Activated naive CD4-positive, alpha-beta T cell treated with anti-CD3 and anti-CD28 coated beads for 36 hours (primary cell): Measurements from ENCODE around the gene FHL5. TPM values are rescaled to one million over a fixed set of nuclear protein-coding genes. Genes with fewer than 3 reads are reported as not detected.
"Not testable (repeated sequence)": the region's sequence is repeated elsewhere in the genome, so short reads cannot be mapped to it uniquely, and the experiment has no call there.

Experiments used
- CTCF ChIA-PET: fragments of 350-600 bp; sonication (Branson Sonifier 250); formaldehyde crosslinking; loops from one replicate; lab custom pipeline; 2021; ENCODE audit warnings: antibody characterized with exemption; lab: Charles Lee
- DNase-seq: peaks from one replicate; pipeline ENCODE4 v3.0.0-alpha.2; 2020
- H3K27ac Mint-ChIP-seq: one replicate; pipeline ENCODE4 v1.8.0; 2021; ENCODE audit warnings: mild to moderate bottlenecking, mixed read lengths
- H3K27me3 Mint-ChIP-seq: one replicate; pipeline ENCODE4 v1.8.0; 2021; ENCODE audit warnings: low read depth, mixed read lengths
- H3K36me3 Mint-ChIP-seq: one replicate; pipeline ENCODE4 v1.8.0; 2021; ENCODE audit warnings: low read depth, mixed read lengths
- H3K4me1 Mint-ChIP-seq: one replicate; pipeline ENCODE4 v1.8.0; 2021; ENCODE audit warnings: low read depth, mixed read lengths
- H3K4me3 Mint-ChIP-seq: one replicate; pipeline ENCODE4 v1.8.0; 2021; ENCODE audit warnings: mild to moderate bottlenecking, moderate library complexity, mixed read lengths
- H3K9me3 Mint-ChIP-seq: one replicate; pipeline ENCODE4 v1.8.0; 2021; ENCODE audit warnings: mixed read lengths
- intact Hi-C: fragments of 100-400 bp; cut with micrococcal nuclease; formaldehyde crosslinking; loops from one replicate; pipeline ENCODE4 v1.15.1; 2023
- total RNA-seq, 2 experiments: library from RNA; stranded (reverse); gene quantifications; one replicate each; pipeline ENCODE4 v1.2.3, GENCODE V29; 2021

FHL5 gene
- total RNA-seq, 2 experiments from 2014 or later, result not detected

- H3K4me3 Mint-ChIP-seq, H3K27ac Mint-ChIP-seq, H3K27me3 Mint-ChIP-seq, intact Hi-C loops, H3K4me1 Mint-ChIP-seq, CTCF ChIA-PET, H3K9me3 Mint-ChIP-seq, DNase-seq: not testable (repeated sequence)
- peaks cover 18% of the 10 kb centered on the region for H3K36me3 Mint-ChIP-seq
Observed at GRCh38 chr6:96559740-96560139, 3.2 kb upstream of the FHL5 start.

GRCh38 chr6:96563853-96564252 is 925 bp downstream of the FHL5 start:
- Mint-ChIP-seq H3K4me3 (no peak overlapping the region), H3K9me3 (peaks cover under 1% of the 10 kb centered on the region), H3K36me3 (no peaks in the 10 kb centered on the region), H3K27ac (no peak overlapping the region), H3K27me3 (peaks cover 2% of the 10 kb centered on the region), H3K4me1 (peaks cover 2% of the 10 kb centered on the region)
- CTCF ChIA-PET, result no interaction called here
- no peak for DNase-seq
- intact Hi-C loops, result no loop called here

- peaks cover 15% of the 10 kb centered on the region for H3K9me3 Mint-ChIP-seq
- H3K36me3 Mint-ChIP-seq, result peaks cover 1% of the 10 kb centered on the region
- H3K27me3 Mint-ChIP-seq, result peaks cover 12% of the 10 kb centered on the region
- intact Hi-C loops, result no loop called here
- H3K4me1 Mint-ChIP-seq, result no peaks in the 10 kb centered on the region
- no peak for DNase-seq
- CTCF ChIA-PET, result no interaction called here
- no peak overlapping the region for H3K27ac Mint-ChIP-seq
- no peak overlapping the region for H3K4me3 Mint-ChIP-seq
Observed at GRCh38 chr6:96570053-96570452, 7.1 kb downstream of the FHL5 start.

GRCh38 chr6:96571551-96571950 is 8.6 kb downstream of the FHL5 start:
- Mint-ChIP-seq H3K4me1 (no peaks in the 10 kb centered on the region), H3K27ac (no peak overlapping the region), H3K4me3 (no peak overlapping the region), H3K27me3 (peaks cover 21% of the 10 kb centered on the region), H3K9me3 (peaks cover 15% of the 10 kb centered on the region), H3K36me3 (peaks cover 1% of the 10 kb centered on the region)
- intact Hi-C loops, result no loop called here
- DNase-seq, result no peak
- CTCF ChIA-PET, result no interaction called here

GRCh38 chr6:96575359-96575758 is 12.4 kb downstream of the FHL5 start:
- H3K9me3 Mint-ChIP-seq, result peaks cover 8% of the 10 kb centered on the region
- intact Hi-C loops, result no loop called here
- CTCF ChIA-PET, result interaction anchor here (1.9 kb wide), 1 partner anchor 10 kb away, joined by 4 read pairs; no protein-coding TSS in a partner anchor

GRCh38 chr6:96576221-96576620 is 13.3 kb downstream of the FHL5 start:
- peaks cover 13% of the 10 kb centered on the region for H3K27me3 Mint-ChIP-seq

More at GRCh38 chr6:96575359-96575758, 12.4 kb downstream of the FHL5 start:
- Mint-ChIP-seq H3K27ac (no peak overlapping the region), H3K4me1 (no peaks in the 10 kb centered on the region), H3K27me3 (peaks cover 15% of the 10 kb centered on the region), H3K4me3 (no peak overlapping the region), H3K36me3 (peaks cover 1% of the 10 kb centered on the region)
- no peak for DNase-seq

GRCh38 chr6:96582021-96582420 is 19.1 kb downstream of the FHL5 start:
- Mint-ChIP-seq H3K36me3 (no peaks in the 10 kb centered on the region), H3K4me3 (no peak overlapping the region), H3K27me3 (peaks cover 10% of the 10 kb centered on the region), H3K4me1 (no peaks in the 10 kb centered on the region), H3K27ac (no peak overlapping the region), H3K9me3 (no peaks in the 10 kb centered on the region)
- DNase-seq, result no peak
- intact Hi-C loops, result no loop called here
- CTCF ChIA-PET, result interaction anchor here (0.7 to 1.1 kb wide), 2 partner anchors 9 to 72 kb away, joined by 3 read pairs; no protein-coding TSS in a partner anchor

More at GRCh38 chr6:96576221-96576620, 13.3 kb downstream of the FHL5 start:
- H3K36me3 Mint-ChIP-seq, result no peaks in the 10 kb centered on the region
- H3K9me3 Mint-ChIP-seq, result peaks cover 2% of the 10 kb centered on the region
- CTCF ChIA-PET, result no interaction called here
- H3K27ac Mint-ChIP-seq, result no peak overlapping the region
- no peak overlapping the region for H3K4me3 Mint-ChIP-seq
- H3K4me1 Mint-ChIP-seq, result no peaks in the 10 kb centered on the region
- intact Hi-C loops, result no loop called here
- no peak for DNase-seq

GRCh38 chr6:96582436-96582835 is 19.5 kb downstream of the FHL5 start:
- Mint-ChIP-seq H3K27me3 (peaks cover 10% of the 10 kb centered on the region), H3K4me3 (no peak overlapping the region), H3K9me3 (no peaks in the 10 kb centered on the region), H3K4me1 (no peaks in the 10 kb centered on the region), H3K36me3 (no peaks in the 10 kb centered on the region), H3K27ac (no peak overlapping the region)
- CTCF ChIA-PET, result interaction anchor here (0.7 to 1.1 kb wide), 2 partner anchors 9 to 71 kb away, joined by 3 read pairs; no protein-coding TSS in a partner anchor
- no peak for DNase-seq
- intact Hi-C loops, result no loop called here

GRCh38 chr6:96604420-96604819 is 41.5 kb downstream of the FHL5 start:
- CTCF ChIA-PET, result no interaction called here
- Mint-ChIP-seq H3K4me3 (no peak overlapping the region), H3K9me3 (no peaks in the 10 kb centered on the region), H3K27ac (no peak overlapping the region), H3K27me3 (peaks cover 13% of the 10 kb centered on the region), H3K4me1 (no peaks in the 10 kb centered on the region), H3K36me3 (no peaks in the 10 kb centered on the region)
- intact Hi-C loops, result no loop called here
- DNase-seq, result no peak

- no peak for DNase-seq
- H3K4me3 Mint-ChIP-seq, result no peak overlapping the region
- no peaks in the 10 kb centered on the region for H3K36me3 Mint-ChIP-seq
- intact Hi-C loops, result no loop called here
- H3K27ac Mint-ChIP-seq, result no peak overlapping the region
- no peaks in the 10 kb centered on the region for H3K9me3 Mint-ChIP-seq
- no peaks in the 10 kb centered on the region for H3K4me1 Mint-ChIP-seq
- CTCF ChIA-PET, result no interaction called here
- H3K27me3 Mint-ChIP-seq, result peaks cover 9% of the 10 kb centered on the region
Observed at GRCh38 chr6:96608074-96608473, 45.1 kb downstream of the FHL5 start.

- Mint-ChIP-seq H3K9me3 (no peaks in the 10 kb centered on the region), H3K4me1 (no peaks in the 10 kb centered on the region), H3K27ac (no peak overlapping the region), H3K36me3 (no peaks in the 10 kb centered on the region), H3K4me3 (no peak overlapping the region), H3K27me3 (peaks cover 7% of the 10 kb centered on the region)
- DNase-seq, result no peak
- intact Hi-C loops, result no loop called here
- CTCF ChIA-PET, result no interaction called here
Observed at GRCh38 chr6:96610019-96610418, 47.1 kb downstream of the FHL5 start.

- intact Hi-C loops, result no loop called here
- CTCF ChIA-PET, result no interaction called here
- peaks cover 3% of the 10 kb centered on the region for H3K27me3 Mint-ChIP-seq
- H3K4me1 Mint-ChIP-seq, result no peaks in the 10 kb centered on the region
- H3K9me3 Mint-ChIP-seq, result no peaks in the 10 kb centered on the region
- H3K36me3 Mint-ChIP-seq, result no peaks in the 10 kb centered on the region
- H3K4me3 Mint-ChIP-seq, result no peak overlapping the region
- no peak for DNase-seq
- no peak overlapping the region for H3K27ac Mint-ChIP-seq
Observed at GRCh38 chr6:96611342-96611991, 48.5 kb downstream of the FHL5 start.

- intact Hi-C loops, result no loop called here
- CTCF ChIA-PET, result interaction anchor here (0.9 kb wide), 1 partner anchor 11 kb away, joined by 5 read pairs; no protein-coding TSS in a partner anchor
- Mint-ChIP-seq H3K9me3 (no peaks in the 10 kb centered on the region), H3K27me3 (peaks cover 7% of the 10 kb centered on the region), H3K4me1 (no peaks in the 10 kb centered on the region), H3K36me3 (no peaks in the 10 kb centered on the region), H3K4me3 (no peak overlapping the region), H3K27ac (no peak overlapping the region)
- DNase-seq, result no peak
Observed at GRCh38 chr6:96613291-96613999, 50.5 kb downstream of the FHL5 start.
